Measurements from ENCODE around the gene CREB3L1.

DNA sequence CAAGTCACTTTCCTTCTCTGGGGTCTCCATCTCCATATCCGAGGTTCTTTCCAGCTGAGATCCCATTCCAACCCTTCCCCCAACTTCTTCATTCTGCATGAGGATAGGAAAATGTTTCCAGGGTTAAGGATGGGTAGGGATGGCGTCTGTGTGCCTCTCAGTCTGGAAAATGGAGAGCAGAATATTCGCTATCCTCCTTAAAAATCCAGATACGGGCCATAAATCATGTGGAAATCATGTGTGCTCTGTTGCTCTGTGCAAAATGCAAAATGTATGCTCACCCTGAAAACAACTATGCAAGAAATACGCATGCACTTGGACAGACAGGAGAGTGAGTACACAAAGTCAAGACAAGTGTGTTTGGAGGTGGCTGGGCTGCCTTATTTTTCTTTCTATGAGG lies 3.2 kb downstream of the CREB3L1 start:
- TF ChIP-seq, protein P1, sequence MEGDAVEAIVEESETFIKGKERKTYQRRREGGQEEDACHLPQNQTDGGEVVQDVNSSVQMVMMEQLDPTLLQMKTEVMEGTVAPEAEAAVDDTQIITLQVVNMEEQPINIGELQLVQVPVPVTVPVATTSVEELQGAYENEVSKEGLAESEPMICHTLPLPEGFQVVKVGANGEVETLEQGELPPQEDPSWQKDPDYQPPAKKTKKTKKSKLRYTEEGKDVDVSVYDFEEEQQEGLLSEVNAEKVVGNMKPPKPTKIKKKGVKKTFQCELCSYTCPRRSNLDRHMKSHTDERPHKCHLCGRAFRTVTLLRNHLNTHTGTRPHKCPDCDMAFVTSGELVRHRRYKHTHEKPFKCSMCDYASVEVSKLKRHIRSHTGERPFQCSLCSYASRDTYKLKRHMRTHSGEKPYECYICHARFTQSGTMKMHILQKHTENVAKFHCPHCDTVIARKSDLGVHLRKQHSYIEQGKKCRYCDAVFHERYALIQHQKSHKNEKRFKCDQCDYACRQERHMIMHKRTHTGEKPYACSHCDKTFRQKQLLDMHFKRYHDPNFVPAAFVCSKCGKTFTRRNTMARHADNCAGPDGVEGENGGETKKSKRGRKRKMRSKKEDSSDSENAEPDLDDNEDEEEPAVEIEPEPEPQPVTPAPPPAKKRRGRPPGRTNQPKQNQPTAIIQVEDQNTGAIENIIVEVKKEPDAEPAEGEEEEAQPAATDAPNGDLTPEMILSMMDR (conservative IDR thresholded peaks at IDR 0.05 in 1 of 2, IDR thresholded peaks at IDR 0.05 in 1 of 2; ENCODE audit: extremely low read depth in 1 of 2, insufficient read depth in 1 of 2, low read depth in 1 of 2, low read length in 2 of 2): no peak
- TF ChIP-seq EZH2 (IDR thresholded peaks at IDR 0.05; ENCODE audit: borderline replicate concordance, low read length): no peak

Data from mammary epithelial cell (primary cell).